ENCODE data around the gene RNF217.

RNF217 gene

GRCh38 chr6:124987291-124987690 is 25.1 kb downstream of the RNF217 start:
- in situ Hi-C loops (cut with MboI; ENCODE audit: low sequenced_read_pairs, unreplicated experiment) = no loop called here
- TF ChIP-seq CTCF (IDR thresholded peaks at IDR 0.05; ENCODE audit: borderline replicate concordance, control extremely low read depth, extremely low read depth, insufficient read depth, missing control alignments) = no peak
- DNase-seq (ENCODE audit: low spot score) = no peak

GRCh38 chr6:124987999-124988591 is 25.9 kb downstream of the RNF217 start:
- no peak for TF ChIP-seq CTCF (IDR thresholded peaks at IDR 0.05; ENCODE audit: borderline replicate concordance, control extremely low read depth, extremely low read depth, insufficient read depth, missing control alignments)
- DNase-seq (ENCODE audit: low spot score) = no peak
- in situ Hi-C loops (cut with MboI; ENCODE audit: low sequenced_read_pairs, unreplicated experiment) = no loop called here

GRCh38 chr6:124989136-124989983 is 27.1 kb downstream of the RNF217 start:
- in situ Hi-C loops (cut with MboI; ENCODE audit: low sequenced_read_pairs, unreplicated experiment) = no loop called here
- no peak for TF ChIP-seq CTCF (IDR thresholded peaks at IDR 0.05; ENCODE audit: borderline replicate concordance, control extremely low read depth, extremely low read depth, insufficient read depth, missing control alignments)
- no peak for DNase-seq (ENCODE audit: low spot score)

- no peak for TF ChIP-seq CTCF (IDR thresholded peaks at IDR 0.05; ENCODE audit: borderline replicate concordance, control extremely low read depth, extremely low read depth, insufficient read depth, missing control alignments)
- in situ Hi-C loops (cut with MboI; ENCODE audit: low sequenced_read_pairs, unreplicated experiment) = no loop called here
- no peak for DNase-seq (ENCODE audit: low spot score)
These were observed 28.8 kb downstream of the RNF217 start for GRCh38 chr6:124990988-124991387.

- no peak for TF ChIP-seq CTCF (IDR thresholded peaks at IDR 0.05; ENCODE audit: borderline replicate concordance, control extremely low read depth, extremely low read depth, insufficient read depth, missing control alignments)
- no peak for DNase-seq (ENCODE audit: low spot score)
- in situ Hi-C loops (cut with MboI; ENCODE audit: low sequenced_read_pairs, unreplicated experiment) = no loop called here
These were observed 29.6 kb downstream of the RNF217 start for GRCh38 chr6:124991764-124992295.

GRCh38 chr6:124993327-124993726 is 31.1 kb downstream of the RNF217 start:
- DNase-seq (ENCODE audit: low spot score) = no peak
- no peak for TF ChIP-seq CTCF (IDR thresholded peaks at IDR 0.05; ENCODE audit: borderline replicate concordance, control extremely low read depth, extremely low read depth, insufficient read depth, missing control alignments)
- in situ Hi-C loops (cut with MboI; ENCODE audit: low sequenced_read_pairs, unreplicated experiment) = no loop called here
